Measurements from ENCODE around the gene CLBA1.
"Not testable (repeated sequence)": the region's sequence is repeated elsewhere in the genome, so short reads cannot be mapped to it uniquely, and the experiment has no call there.

The CLBA1 gene

GRCh38 chr14:104985675-104986486 lies at the start of gene CLBA1:
TSS of gene CLBA1 (plus strand) at chr14:104985788. CDS start at chr14:104986432, 644 bp downstream.
- DNase-seq = peak in 50 of 51 donors; percentile 9 to 91 (median 79)

DNA sequence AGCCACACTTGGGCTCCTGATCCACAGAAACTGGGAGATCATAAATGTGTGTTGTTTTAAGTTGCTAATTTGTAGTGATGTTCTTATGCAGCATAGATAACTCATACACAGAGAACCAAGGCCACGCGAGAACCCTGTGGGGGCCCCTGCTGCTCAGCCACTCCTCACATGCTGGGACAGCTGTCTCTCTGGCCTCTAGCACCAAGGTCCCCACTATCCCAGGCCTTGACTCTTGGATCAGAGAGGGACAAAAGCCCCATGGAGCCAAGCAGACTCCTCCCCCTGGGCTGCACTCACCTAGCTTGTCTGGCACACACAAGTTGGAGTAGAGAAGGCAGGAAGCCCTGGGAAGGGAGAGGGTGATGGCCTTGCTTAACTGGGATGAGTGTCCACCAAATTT lies 49.6 kb upstream of the CLBA1 start:
- no peak for DNase-seq

DNA sequence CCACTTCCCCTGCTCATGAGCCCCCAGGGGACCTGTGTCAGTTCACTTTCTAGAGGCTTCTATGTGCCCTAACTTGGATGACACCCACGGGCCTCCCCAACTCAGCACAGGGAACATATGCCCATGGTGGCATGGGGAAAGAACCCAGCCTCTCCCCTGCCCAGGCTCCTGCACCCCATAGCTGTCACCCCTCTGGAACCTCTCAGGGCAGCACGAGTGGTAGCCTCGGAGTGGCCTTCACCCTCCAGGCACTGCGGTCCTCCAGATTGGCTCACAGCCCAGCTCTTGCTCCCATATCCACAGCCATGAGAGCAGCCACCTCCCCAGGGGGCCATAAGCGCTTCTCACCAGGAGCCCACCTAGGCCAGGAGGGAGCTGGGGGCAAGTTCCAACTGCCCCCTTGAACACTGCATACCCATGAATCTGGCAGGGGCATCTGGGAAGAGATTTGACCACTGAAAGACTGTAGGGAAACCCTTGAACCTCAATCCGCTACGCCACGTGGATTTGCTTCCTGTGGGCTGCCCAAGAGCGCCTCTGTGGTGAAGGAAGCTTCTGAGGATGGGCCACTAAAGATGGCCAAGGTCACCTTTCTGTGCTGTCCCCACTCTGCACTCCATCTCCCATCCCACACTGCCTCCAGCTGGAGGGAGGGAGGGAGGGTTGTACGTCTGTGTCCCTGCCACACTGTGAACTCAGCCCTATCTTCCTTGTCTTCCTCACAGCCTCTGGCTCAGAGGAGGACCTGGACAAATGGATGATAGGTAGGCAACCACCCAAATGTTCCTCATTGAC lies 49.0 kb upstream of the CLBA1 start:
- DNase-seq = no peak

DNA sequence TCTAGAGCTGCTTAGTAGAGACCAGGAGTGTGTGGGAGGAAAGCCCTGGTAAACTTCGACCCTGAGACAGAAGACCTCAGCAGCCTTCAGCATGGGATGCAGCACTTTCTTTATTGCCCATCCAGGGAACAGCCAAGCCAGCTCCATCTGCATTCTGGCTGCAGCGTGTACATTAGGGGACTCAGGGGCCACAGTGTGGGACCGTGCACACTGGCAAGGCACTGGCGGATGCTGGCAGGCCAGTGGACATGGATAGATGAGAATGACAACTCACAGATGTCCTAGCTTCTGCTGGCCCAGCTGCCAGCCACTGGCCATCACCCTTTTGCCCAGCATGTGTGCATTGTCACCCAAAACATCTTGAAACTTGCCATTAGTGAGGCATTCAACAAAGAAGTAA lies 48.4 kb upstream of the CLBA1 start:
- DNase-seq = no peak

DNA sequence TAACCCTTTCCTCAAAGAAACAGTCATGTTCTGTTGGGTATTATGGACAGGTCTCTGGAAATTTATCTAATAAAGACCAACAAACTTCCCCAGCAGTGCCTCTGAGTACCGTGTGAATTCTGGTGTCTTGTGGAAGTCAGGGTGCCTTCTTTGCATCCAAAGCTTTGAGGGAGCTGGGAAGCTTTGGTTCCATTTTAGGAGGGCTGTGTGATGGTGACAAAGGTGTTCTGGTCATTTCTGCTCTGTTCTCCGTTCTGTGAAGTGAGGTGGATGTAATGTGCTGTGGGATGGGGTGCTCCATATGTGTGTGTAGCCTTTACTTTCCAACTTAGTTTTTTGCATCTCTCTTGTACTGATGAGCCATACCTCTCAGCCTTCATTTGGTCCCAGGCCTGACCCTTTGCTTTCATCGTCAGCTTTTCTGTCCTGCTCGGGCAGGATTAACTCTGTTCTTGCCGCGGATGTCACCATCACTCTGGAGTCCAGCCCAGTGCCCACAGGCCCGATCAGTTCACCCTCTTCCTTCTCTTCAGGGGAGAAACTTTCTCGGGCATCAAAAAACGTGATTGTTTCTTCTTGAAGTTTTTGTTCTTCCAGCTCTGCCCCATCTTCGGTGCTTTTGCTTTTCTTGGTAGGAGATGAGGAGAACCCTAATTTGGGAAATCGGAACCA lies 47.8 kb upstream of the CLBA1 start:
- no peak for DNase-seq

- DNase-seq = no peak
Measured at GRCh38 chr14:104938436-104938835, 47.2 kb upstream of the CLBA1 start.

GRCh38 chr14:104938960-104939359 lies 46.6 kb upstream of the CLBA1 start:
- no peak for DNase-seq

DNA sequence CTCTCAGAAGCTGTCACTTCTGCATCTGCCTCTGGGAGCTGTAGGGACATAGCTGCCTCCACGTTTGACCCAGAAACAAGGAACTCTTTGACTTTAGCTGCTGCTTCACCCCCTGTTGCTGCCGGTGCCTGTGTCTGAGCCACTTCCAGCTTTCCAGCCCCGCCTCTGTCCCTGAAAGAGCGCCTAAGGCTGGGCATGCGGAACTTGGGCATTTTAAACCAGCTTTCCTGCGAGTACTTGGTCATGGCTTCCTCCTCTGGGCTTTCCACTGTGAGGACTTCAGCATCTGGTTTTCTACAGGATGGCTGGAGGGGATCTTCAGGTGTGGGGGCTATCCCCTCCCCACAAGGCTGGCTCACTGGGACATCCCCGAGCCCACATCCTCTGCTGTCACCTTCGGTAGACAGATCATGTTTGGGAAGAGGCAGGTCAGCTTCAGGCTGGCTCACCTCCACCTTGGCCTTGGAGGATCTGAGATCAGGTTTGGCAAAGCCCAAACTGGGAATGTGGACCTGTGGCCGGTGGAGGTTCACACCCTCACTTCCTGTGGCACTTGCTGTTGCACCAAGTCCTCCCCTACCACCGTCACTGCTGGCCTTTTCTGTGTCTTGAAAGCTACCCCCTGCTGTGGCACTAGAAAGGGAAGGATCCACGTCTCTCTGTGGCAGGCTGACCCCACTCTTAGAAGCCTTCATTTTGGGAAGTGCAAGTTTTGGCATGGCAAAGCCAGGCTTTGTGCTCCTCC lies 45.8 kb upstream of the CLBA1 start:
- peak in 1 of 51 donors; percentile 12 for DNase-seq

DNA sequence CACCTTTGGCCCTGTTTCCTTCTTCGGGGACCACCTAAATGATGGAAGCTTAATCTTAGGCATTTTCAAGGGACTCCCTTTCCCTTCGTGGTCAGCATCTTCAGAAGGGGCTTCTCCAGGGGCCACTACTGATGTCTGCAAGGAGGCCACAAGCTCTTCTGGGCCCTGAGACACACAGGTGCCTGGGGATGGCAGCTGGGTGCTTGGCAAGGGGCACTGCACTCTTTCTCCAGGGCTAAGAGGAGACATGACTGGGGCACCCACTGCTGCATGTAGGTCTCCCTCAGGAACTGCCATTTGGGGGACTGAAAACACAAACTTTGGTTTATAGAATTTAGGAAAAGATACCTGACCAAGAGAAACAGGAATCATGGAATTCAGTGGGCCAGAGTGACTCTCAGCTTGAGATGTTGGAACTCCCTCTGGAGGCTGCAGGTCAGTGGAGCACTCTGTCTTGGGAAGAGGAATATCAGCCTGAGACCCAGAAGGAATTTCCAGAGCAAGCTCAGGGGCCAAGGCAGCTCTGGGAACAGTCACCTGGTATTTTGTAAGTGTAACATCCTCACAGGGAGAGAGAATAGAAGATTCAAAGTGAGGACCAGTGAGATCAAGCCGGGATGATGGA lies 45.0 kb upstream of the CLBA1 start:
- DNase-seq = no peak

GRCh38 chr14:104941508-104942365 lies 43.9 kb upstream of the CLBA1 start:
- DNase-seq = no peak

GRCh38 chr14:104942586-104942985 lies 43.0 kb upstream of the CLBA1 start:
- DNase-seq = no peak

DNA sequence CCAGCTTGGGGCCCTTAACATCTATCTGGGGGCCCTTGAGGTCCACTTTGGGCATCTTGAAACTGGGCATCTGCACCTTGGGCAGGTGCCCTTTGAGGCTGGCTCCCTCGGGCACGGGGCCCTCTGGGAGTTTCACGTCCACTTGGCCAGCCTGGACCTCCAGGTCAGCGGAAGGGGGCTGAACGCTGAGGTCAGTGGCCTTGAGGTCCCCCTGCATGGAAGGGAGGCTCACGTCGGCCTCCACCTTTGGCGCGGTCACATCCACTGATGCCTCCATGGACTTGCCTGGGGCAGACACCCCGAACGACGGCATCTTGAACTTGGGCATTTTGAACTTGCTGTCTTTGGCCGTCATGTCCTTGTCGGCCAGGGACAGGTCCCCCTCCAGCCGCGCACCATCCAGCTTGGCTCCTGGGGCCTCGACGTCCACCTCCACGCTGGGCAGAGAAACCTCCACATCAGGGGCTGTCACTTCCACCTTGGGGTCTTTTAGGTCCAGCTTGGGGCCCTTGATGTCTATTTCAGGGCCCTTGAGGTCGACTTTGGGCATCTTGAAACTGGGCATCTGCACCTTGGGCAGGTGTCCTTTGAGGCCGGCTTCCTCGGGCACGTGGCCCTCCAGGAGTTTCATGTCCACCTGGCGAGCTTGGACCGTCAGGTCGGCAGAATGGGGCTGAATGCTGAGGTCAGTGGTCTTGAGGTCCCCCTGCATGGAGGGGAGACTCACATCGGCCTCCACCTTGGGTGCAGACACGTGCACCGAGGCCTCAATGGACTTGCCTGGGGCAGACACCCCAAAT lies 42.2 kb upstream of the CLBA1 start:
- not testable (repeated sequence) for DNase-seq

- not testable (repeated sequence) for DNase-seq
Measured at GRCh38 chr14:104944016-104944308, 41.6 kb upstream of the CLBA1 start.

DNA sequence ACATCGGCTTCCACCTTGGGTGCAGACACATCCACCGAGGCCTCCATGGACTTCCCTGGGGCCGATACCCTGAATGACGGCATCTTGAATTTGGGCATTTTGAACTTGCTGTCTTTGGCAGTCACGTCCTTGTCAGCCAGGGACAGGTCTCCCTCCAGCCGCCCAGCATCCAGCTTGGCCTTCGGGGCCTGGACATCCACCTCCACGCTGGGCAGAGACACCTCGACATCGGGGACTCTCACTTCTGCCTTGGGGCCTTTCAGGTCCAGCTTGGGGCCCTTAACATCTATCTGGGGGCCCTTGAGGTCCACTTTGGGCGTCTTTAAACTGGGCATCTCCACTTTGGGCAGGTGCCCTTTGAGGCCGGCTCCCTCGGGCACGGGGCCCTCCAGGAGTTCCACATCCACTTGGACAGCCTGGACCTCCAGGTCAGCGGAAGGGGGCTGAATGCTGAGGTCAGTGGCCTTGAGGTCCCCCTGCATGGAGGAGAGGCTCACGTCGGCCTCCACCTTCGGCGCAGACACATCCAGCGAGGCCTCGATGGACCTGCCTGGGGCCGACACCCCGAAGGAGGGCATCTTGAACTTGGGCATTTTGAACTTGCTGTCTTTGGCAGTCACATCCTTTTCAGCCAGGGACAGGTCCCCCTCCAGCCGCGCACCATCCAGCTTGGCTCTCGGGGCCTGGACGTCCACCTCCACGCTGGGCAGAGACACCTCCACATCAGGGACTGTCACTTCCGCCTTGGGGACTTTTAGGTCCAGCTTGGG lies 41.0 kb upstream of the CLBA1 start:
- DNase-seq = not testable (repeated sequence)

GRCh38 chr14:104945266-104945665 lies 40.3 kb upstream of the CLBA1 start:
- not testable (repeated sequence) for DNase-seq

DNA sequence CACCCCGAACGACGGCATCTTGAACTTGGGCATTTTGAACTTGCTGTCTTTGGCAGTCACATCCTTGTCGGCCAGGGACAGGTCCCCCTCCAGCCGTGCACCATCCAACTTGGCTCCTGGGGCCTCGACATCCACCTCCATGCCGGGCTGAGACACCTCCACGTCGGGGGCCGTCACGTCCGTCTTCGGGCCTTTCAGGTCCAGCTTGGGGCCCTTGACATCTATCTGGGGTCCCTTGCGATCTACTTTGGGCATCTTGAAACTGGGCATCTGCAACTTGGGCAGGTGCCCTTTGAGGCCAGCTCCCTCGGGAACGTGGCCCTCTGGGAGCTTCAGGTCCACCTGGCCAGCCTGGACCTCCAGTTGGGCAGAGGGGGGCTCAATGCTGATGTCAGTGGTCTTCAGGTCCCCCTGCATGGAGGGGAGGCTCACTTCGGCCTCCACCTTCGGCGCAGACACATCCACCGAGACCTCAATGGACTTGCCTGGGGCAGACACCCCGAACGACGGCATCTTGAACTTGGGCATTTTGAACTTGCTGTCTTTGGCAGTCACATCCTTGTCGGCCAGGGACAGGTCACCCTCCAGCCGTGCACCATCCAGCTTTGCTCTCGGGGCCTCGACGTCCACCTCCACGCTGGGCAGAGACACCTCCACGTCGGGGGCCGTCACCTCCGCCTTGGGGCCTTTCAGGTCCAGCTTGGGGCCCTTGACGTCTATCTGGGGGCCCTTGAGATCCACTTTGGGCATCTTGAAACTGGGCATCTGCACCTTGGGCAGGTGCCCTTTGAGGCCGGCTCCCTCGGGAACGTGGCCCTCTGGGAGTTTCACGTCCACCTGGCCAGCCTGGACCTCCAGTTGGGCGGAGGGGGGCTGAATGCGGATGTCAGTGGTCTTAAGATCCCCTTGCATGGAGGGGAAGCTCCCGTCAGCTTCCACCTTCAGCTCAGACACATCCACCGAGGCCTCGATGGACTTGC lies 39.3 kb upstream of the CLBA1 start:
- DNase-seq = not testable (repeated sequence)

GRCh38 chr14:104947201-104947600 lies 38.4 kb upstream of the CLBA1 start:
- not testable (repeated sequence) for DNase-seq
